LNCAP (cell line): ENCODE results near the gene MRPL40.

Source experiments
- TF ChIP-seq, protein P1 (sequence below): fragments of 450-650 bp; IDR thresholded peaks from 2 replicates; pipeline ENCODE4 v1.5.1; 2017; ENCODE audit warnings: mild to moderate bottlenecking

Gene MRPL40

DNA sequence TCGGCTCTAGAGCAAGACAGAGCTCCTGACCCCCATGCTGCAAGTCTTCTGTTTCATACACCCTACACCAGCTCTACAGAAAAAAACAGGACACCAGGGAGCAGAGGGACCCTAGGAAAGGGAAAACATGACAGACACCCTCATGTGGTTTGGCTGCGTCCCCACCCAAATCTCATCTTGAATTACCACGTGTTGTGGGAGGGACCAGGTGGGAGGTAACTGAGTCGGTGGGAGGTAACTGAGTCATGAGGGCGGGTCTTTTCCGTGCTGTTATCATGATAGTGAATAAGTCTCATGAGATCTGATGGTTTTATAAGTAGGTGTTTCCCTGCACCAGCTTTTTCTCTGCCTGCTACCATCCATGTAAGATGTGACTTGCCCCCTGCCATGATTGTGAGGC, 21.8 kb downstream of the MRPL40 start:
- TF ChIP-seq, protein P1, sequence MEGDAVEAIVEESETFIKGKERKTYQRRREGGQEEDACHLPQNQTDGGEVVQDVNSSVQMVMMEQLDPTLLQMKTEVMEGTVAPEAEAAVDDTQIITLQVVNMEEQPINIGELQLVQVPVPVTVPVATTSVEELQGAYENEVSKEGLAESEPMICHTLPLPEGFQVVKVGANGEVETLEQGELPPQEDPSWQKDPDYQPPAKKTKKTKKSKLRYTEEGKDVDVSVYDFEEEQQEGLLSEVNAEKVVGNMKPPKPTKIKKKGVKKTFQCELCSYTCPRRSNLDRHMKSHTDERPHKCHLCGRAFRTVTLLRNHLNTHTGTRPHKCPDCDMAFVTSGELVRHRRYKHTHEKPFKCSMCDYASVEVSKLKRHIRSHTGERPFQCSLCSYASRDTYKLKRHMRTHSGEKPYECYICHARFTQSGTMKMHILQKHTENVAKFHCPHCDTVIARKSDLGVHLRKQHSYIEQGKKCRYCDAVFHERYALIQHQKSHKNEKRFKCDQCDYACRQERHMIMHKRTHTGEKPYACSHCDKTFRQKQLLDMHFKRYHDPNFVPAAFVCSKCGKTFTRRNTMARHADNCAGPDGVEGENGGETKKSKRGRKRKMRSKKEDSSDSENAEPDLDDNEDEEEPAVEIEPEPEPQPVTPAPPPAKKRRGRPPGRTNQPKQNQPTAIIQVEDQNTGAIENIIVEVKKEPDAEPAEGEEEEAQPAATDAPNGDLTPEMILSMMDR: no peak

DNA sequence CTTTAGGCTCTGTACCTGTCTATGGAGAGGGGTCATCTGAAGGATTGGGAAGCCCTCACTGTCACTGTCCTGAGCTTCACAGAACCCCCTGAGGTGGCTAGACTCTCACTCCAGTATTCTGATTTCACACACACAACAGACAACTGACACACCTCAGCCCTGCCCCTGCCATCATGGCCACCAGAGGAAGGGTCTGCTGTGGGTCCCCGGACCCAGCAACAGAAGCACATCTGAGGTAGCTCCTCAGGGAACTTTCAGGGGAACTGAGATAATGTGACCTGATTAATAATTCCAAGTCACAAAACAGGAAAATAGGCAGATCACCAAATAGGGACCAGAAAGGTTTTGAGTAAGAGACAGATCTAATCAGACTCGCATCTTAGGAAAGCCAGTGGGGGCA, 22.7 kb downstream of the MRPL40 start:
- TF ChIP-seq, protein P1: no peak

DNA sequence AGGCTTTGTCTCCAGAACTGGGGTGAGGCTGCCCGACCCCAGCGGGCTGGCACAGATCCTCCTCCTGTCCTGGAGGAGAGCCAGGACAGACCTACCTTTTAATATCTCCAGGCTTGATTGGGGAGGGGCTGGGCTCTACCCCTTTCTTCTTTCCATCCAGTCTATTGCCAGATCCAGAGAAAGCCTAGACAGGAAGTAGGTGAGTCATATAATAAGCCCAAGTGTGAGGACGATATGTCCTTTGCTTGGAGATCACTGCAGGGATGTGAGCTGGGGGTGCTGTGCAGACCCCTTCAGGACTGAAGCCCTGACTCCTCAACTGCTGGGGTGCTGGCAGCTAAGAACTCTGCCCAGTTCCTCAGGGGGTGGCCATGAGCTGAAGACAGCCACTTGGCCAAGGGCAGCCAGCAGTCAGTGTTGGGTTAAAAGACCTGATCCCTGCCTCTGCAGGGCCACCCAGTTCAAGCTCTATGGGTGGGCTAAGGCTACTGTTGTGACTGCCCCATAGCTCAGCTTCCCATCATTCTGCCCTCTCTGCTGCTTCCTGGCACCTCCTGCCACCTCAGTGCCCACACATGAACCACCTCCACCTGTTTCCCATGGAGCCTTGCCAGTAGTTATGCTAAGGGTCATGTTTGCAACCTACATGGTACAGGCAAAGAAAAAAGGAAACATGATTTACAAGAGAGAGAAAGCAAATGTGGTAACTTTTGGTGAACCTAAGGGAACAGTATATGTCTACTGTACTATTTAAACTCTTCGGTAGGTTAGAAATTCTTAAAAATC, 23.4 kb downstream of the MRPL40 start:
- TF ChIP-seq, protein P1: no peak

- TF ChIP-seq, protein P1: no peak
Observed at GRCh38 chr22:19456541-19456940, 24.2 kb downstream of the MRPL40 start.

DNA sequence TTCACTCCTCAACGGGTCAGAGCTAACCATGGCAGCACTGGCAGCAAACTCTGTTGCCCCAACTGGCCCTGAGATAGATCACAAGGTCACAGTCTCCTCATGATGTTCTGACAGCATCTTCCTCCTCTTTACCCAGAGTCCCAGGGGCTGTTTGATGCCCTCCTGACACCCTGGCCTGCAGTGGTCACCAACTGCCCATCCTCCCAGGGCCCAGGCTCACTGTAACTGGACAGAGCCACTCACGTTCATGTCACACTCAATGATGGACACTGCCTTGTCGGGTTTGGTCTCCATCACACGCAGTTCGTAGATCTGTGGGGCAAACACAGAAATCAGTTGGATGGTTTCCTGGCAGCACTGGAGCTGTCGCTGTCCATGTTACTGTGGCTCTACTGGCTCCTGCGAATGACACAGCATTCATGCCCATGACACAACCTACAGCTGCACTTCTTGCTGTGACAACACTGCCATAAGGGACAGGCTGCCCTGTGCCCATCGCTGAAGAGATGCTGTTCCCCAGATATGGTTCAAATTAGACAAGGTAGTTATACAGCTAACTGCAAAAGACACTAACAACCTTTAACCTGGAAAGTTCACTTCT, 25.6 kb downstream of the MRPL40 start:
- TF ChIP-seq, protein P1: no peak

DNA sequence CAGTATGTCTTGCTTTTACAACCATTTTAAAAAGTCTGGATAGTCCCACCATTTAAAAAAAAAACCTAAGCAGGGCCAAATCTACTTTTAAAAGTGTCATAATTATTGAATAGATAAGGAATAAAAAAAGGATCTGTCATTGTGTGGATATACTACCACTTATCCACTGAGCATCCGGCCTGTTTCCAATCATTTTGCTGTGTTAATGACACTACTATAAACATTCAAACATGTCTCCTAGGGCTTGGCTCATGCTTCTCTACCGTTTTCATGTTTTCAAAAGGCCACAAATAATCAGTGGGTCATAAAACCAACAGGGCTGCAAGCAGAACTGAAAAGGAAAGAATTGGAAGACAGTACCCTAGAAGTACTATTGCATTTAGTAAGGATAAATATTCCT, 27.7 kb downstream of the MRPL40 start:
- TF ChIP-seq, protein P1: no peak

GRCh38 chr22:19461506-19461905, 29.2 kb downstream of the MRPL40 start:
- TF ChIP-seq, protein P1: no peak
